CD4-positive, alpha-beta T cell treated with Interleukin-12 subunit alpha and Interleukin-12 subunit beta, for 1 hour (primary cell): ENCODE measurements around the gene TET1.
"Not testable (repeated sequence)": the region's sequence is repeated elsewhere in the genome, so short reads cannot be mapped to it uniquely, and the experiment has no call there.

ENCODE experiments used
- DNase-seq: peaks from one replicate; pipeline ENCODE4 v3.0.0-alpha.2; 2020

The TET1 gene

GRCh38 chr10:68617691-68618090 is 57.6 kb downstream of the TET1 start:
- DNase-seq: not testable (repeated sequence)

GRCh38 chr10:68618234-68618633 is 58.1 kb downstream of the TET1 start:
- no peak for DNase-seq

GRCh38 chr10:68619595-68619994 is 59.5 kb downstream of the TET1 start:
- no peak for DNase-seq

- DNase-seq: no peak
These were observed 65.3 kb downstream of the TET1 start for GRCh38 chr10:68625316-68625921.

- peak; percentile 31 for DNase-seq
These were observed 68.5 kb downstream of the TET1 start for GRCh38 chr10:68628576-68629127.

- not testable (repeated sequence) for DNase-seq
These were observed 72.1 kb downstream of the TET1 start for GRCh38 chr10:68632271-68632560.

- no peak for DNase-seq
These were observed 73.1 kb downstream of the TET1 start for GRCh38 chr10:68633281-68633680.

- no peak for DNase-seq
These were observed 73.8 kb downstream of the TET1 start for GRCh38 chr10:68633816-68634466.

- DNase-seq: no peak
These were observed 76.2 kb downstream of the TET1 start for GRCh38 chr10:68636335-68636734.

GRCh38 chr10:68643550-68643949 is 83.4 kb downstream of the TET1 start:
- DNase-seq: not testable (repeated sequence)

- DNase-seq: no peak
These were observed 87.7 kb downstream of the TET1 start for GRCh38 chr10:68647672-68648341.

- DNase-seq: no peak
These were observed 95.5 kb downstream of the TET1 start for GRCh38 chr10:68655620-68656126.

- no peak for DNase-seq
These were observed 105.7 kb downstream of the TET1 start for GRCh38 chr10:68665841-68666240.

- DNase-seq: no peak
These were observed 106.2 kb downstream of the TET1 start for GRCh38 chr10:68666280-68666760.

GRCh38 chr10:68668231-68668630 is 108.1 kb downstream of the TET1 start:
- no peak for DNase-seq

- DNase-seq: no peak
These were observed 108.8 kb downstream of the TET1 start for GRCh38 chr10:68668972-68669371.

GRCh38 chr10:68684413-68684812 is 124.3 kb downstream of the TET1 start:
- DNase-seq: peak; percentile 40

GRCh38 chr10:68696018-68696417 is 135.9 kb downstream of the TET1 start:
- DNase-seq: no peak

GRCh38 chr10:68697106-68697505 is 137.0 kb downstream of the TET1 start:
- DNase-seq: no peak

- no peak for DNase-seq
These were observed 140.1 kb downstream of the TET1 start for GRCh38 chr10:68700197-68700596.

GRCh38 chr10:68705548-68705947 is 145.4 kb downstream of the TET1 start:
- DNase-seq: no peak

- DNase-seq: not testable (repeated sequence)
These were observed 148.8 kb downstream of the TET1 start for GRCh38 chr10:68708987-68709386.

GRCh38 chr10:68713065-68713464 is 152.9 kb downstream of the TET1 start:
- DNase-seq: not testable (repeated sequence)

- no peak for DNase-seq
These were observed 157.3 kb downstream of the TET1 start for GRCh38 chr10:68717435-68717834.
